Epithelial cell of proximal tubule (primary cell): Measurements from ENCODE around the gene CSTPP1. TPM values are rescaled to one million over a fixed set of nuclear protein-coding genes. Genes with fewer than 3 reads are reported as not detected.

Experiments used
- DNase-seq: peaks from one replicate; pipeline ENCODE4 v3.0.0-alpha.2; 2011; ENCODE audit warnings: low read depth
- H3K4me3 ChIP-seq: 2 replicates; pipeline ENCODE4 v1.5.1; 2011; ENCODE audit warnings: low read depth, mild to moderate bottlenecking, low read length
- total RNA-seq: library from RNA; depleted of rRNA; stranded (reverse); fragments of >200 nt; gene quantifications from 2 replicates; pipeline ENCODE4 v1.2.3, GENCODE V29; 2015
- TF ChIP-seq, protein P1 (sequence below): conservative IDR thresholded peaks from 2 replicates; pipeline ENCODE4 v1.5.1; 2012; ENCODE audit warnings: low read depth, mild to moderate bottlenecking, low read length

The CSTPP1 gene
- total RNA-seq, 1 donor from 2014 or later: 39.8 TPM

DNA sequence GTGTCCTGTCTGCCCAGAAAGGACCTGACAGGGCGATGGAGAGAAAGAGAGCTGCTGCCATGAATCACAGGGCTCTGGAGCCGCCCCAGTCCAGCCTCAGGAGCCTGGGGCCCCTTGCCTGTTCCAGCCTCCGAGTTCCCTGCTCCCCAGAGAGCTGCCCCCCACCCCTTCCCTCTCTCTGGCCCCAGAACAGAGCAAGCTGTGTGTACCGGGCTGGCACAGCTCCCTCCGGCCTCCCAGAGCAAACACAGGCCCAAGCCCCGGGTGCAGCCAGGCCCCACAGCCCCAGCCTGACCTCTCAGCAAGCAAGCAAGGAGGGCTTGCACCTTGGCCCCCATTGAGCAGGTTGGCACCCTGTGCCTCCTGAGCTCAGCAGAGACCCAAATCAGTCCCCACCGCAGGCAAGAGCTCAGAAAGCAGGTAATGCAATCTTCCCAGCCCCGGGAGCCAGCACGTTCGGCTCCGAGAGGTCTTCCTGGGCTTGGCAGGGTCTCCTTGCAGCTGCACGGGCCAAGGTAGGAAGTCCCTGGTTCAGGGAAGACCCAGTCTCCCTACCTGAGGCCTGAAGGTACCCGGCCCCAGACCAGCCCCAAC lies 248.2 kb downstream of the CSTPP1 start:
- TF ChIP-seq, protein P1, sequence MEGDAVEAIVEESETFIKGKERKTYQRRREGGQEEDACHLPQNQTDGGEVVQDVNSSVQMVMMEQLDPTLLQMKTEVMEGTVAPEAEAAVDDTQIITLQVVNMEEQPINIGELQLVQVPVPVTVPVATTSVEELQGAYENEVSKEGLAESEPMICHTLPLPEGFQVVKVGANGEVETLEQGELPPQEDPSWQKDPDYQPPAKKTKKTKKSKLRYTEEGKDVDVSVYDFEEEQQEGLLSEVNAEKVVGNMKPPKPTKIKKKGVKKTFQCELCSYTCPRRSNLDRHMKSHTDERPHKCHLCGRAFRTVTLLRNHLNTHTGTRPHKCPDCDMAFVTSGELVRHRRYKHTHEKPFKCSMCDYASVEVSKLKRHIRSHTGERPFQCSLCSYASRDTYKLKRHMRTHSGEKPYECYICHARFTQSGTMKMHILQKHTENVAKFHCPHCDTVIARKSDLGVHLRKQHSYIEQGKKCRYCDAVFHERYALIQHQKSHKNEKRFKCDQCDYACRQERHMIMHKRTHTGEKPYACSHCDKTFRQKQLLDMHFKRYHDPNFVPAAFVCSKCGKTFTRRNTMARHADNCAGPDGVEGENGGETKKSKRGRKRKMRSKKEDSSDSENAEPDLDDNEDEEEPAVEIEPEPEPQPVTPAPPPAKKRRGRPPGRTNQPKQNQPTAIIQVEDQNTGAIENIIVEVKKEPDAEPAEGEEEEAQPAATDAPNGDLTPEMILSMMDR: no peak
- DNase-seq: no peak
- peak overlapping the region; percentile 77 for H3K4me3 ChIP-seq

DNA sequence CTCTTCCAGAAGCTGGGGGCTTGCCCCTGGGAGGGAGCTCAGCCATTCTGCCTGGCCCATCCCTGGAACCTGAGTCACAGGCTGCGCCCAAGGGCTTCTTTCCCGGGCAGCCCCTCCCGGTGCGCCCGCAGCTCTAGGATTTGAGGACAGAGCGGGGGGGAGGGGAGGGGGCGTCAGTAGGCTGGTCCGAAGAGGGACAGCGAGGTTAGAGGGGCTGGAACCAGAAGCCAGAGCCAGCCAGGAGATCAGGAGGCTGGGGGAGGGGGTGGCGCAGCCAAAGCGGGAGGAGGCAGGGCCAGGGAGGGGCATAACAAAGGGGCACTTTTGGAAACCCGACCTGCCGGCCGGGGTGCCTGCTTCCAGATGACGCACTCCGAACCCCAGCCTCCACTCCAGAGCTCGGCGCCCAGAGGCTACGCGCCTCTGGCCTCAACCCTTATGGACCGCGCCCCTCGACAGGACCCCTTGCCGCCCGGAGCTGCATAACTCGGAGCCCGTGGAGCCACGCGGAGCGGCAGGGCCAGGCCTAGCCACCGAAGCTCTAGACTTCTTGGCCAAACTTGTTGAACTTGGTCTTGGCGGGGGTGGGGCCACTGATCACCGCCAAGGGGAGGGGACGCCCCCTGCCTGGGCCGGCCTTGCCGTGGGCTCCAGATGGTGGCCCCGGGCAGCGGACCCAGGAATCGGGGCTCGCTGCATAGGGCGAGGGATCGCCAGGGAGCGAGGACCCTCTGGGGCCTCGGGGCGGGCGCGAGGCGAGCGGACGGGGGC lies 248.9 kb downstream of the CSTPP1 start:
- DNase-seq: no peak
- TF ChIP-seq, protein P1: no peak
- peak overlapping the region; percentile 77 for H3K4me3 ChIP-seq

DNA sequence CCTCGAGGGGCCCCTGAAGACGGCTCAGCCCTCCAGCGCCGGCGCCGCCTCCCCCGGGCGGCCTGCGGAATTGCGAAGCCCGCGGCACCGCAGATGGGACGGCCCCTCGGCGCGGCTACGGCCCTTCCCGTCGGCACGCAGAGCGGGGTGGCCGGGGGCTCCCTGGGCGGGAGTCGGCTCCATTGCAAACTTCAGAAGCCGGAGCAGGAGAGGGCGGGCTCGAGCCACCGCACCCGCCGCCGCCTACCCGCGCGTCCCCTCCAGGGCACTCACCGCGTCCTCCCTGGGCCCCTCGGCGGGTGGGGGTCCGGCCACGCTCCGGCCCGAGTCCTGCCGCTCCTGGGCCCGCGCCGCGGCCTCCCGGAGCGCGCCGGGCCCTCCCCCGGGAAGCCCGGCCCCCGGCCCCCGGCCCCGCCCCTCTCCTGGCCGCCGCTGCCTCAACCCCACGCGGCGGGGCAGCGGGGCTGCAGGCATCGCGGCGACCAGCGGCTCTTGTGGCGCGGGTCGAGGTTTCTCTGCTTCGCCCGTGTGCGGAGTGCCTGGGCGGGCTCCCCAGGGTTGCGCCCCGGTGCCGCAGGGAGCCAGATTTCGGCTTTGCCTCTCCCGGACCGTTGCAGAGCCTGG lies 249.6 kb downstream of the CSTPP1 start, which contains the start of gene PACSIN3:
TSS of gene PACSIN3 (minus strand) at position 359 of the 624 bp plus-strand sequence. CDS start 3,707 bp downstream, outside the sequence.
- DNase-seq: no peak
- H3K4me3 ChIP-seq: peak within 1 kb of the TSS; percentile 77
- TF ChIP-seq, protein P1: no peak

DNA sequence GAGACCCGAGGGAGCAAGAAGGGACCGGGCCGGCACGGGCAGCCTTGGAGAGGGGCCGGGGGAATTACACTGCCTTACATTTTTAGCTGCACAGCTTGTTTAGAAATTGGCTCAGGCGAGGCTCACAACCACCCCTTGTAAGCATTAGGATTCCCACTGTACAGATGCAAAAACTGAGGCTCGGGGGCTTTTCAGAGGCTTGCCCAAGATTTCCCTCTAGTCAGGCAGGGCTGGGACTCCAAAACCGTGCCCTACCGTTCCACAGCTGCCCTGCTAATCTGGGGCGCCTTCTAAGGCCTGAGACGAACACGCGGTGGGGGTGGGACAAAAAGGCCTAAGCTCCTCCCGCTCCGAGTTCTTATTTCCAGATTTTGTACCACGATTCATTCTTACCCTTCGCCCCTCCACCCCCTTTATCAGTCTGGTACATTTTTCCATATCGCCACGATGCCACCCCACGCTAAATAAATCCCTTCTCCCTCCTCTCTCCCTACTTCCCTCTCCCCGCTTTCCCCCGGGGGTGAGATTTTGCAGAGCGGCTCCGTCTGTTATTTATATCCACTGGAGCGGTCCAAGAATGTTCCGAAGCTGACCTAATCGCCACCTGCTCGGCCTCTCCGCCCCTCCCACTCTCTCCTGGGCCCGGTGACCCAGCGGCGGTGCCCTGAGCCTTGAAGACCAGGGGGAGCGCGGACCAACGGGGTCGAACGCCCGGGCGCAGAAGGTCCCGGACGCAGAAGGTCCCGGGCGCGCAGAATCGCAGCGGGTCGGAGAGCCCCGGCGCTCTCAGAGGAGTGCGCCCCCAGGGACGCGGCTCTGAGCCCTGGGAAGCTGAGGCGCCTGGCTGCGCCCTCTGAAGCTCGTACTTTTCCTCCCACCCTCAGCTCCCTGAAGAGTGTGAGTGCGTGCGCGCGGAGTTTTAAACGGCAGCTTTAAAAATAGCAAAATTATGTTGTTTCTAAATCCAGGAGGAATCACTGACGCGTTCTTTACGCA lies 250.4 kb downstream of the CSTPP1 start:
- no peak for DNase-seq
- TF ChIP-seq, protein P1: no peak
- peak overlapping the region; percentile 77 for H3K4me3 ChIP-seq

DNA sequence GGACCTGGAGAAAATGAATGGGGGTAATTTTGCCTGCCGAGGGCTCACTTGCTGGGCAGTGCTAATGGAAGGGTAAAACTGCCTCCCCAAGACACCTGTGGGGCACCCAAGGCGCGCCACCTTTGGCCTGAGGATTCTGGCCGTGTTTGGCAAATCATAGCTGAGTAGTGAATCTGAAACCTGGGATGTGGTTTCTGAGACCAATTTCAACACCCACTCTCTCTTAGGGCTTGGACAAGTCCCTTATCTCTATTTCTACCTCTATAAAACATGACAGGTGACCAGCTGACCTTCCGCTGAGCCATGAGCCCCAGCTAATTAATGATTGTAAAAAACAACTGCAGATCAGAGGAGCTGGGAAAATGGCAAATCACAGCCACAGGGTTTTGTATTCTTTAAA lies 251.2 kb downstream of the CSTPP1 start:
- H3K4me3 ChIP-seq: peak overlapping the region; percentile 77
- TF ChIP-seq, protein P1: no peak
- no peak for DNase-seq

DNA sequence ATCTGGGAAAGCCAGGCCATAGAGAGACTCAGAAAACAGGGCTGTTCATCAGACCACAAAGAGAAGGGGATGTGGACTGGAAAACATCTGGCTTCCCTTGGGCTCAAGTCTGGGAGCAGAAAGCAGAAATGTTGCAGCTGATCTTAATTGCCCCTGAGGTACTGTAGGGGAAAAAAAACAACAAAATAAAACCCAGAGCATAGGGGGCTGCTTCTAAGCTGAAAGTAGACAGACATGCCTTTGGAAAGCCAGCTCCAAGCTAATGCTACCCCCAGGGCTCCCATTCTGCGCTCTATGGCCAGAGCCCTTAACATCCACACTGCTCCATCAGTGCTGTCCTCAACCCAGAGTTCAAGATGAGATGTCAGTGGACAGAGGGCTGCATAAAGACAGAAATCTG lies 251.7 kb downstream of the CSTPP1 start:
- H3K4me3 ChIP-seq: no peak overlapping the region
- DNase-seq: no peak
- TF ChIP-seq, protein P1: no peak
